GM12878 (cell line): ENCODE measurements around the gene RIPK3. TPM values are rescaled to one million over a fixed set of nuclear protein-coding genes. Genes with fewer than 3 reads are reported as not detected.

Experiments
- ATAC-seq: fragments of 200-7000 bp; cut with Tn5 transposase; 3 replicates; pipeline ENCODE4 v1.9.1; 2020; ENCODE audit warnings: mild to moderate bottlenecking, moderate library complexity
- BruUV-seq: library from RNA; stranded (reverse); fragments of 400-500 nt; replicated peaks from 2 replicates; lab custom pipeline; 2021; lab: Mats Ljungman, UMichigan
- CTCF ChIA-PET: fragments of 300-600 bp; sonication (Branson Sonifier 250); formaldehyde crosslinking; extraction: SDS; loops from one replicate; lab custom pipeline; 2021; ENCODE audit warnings: inconsistent platforms; lab: Yijun Ruan, JAX
- POLR2A ChIA-PET: fragments of 350-600 bp; formaldehyde crosslinking; extraction: SDS; loops from one replicate; lab custom pipeline; 2021; ENCODE audit warnings: inconsistent platforms; lab: Charles Lee
- RAD21 ChIA-PET: fragments of 300-600 bp; sonication (Branson Sonifier 250); formaldehyde crosslinking; loops from one replicate; lab custom pipeline; 2023; ENCODE audit warnings: antibody characterized with exemption; ENCODE audit not compliant: unreplicated experiment; lab: Charles Lee
- SMC1A ChIA-PET: fragments of 300-600 bp; sonication (Branson Sonifier 250); formaldehyde crosslinking; loops from one replicate; lab custom pipeline; 2023; ENCODE audit not compliant: unreplicated experiment, uncharacterized antibody; lab: Charles Lee
- DNase-seq: peaks from one replicate; pipeline ENCODE4 v3.0.0-alpha.2; 2011; ENCODE audit warnings: low read depth, low spot score
- FAIRE-seq: peaks from 3 replicates; lab custom pipeline; 2011; peaks lifted over from hg19 to GRCh38; lab: Jason Lieb, UNC
- H2AFZ ChIP-seq: 2 replicates; pipeline ENCODE4 v1.6.0; 2011; ENCODE audit warnings: low read depth, low read length, control low read depth; ENCODE audit not compliant: control insufficient read depth
- H3K27ac ChIP-seq: 2 replicates; pipeline ENCODE4 v1.5.1; 2011; ENCODE audit warnings: control low read depth; ENCODE audit not compliant: control insufficient read depth, insufficient read depth
- H3K27me3 ChIP-seq, 2 experiments: replicated peaks in 1 of 2; 2 replicates each; pipeline versions ENCODE4 v1.6.0 to v1.6.1; 2011; ENCODE audit warnings: low read length in 1 of 2; ENCODE audit not compliant: control insufficient read depth in 2 of 2, insufficient read depth in 2 of 2
- H3K36me3 ChIP-seq, 2 experiments: 2 replicates each; pipeline ENCODE4 v1.5.1; 2011; ENCODE audit warnings: low read length in 1 of 2; ENCODE audit not compliant: control insufficient read depth in 2 of 2, insufficient read depth in 2 of 2
- H3K4me1 ChIP-seq: 2 replicates; pipeline ENCODE4 v1.6.1; 2011; ENCODE audit warnings: mild to moderate bottlenecking, low read length, moderate library complexity, mixed read lengths; ENCODE audit not compliant: control insufficient read depth, insufficient read depth
- H3K4me2 ChIP-seq: 2 replicates; pipeline ENCODE4 v1.6.0; 2011; ENCODE audit warnings: control low read depth; ENCODE audit not compliant: control insufficient read depth, insufficient read depth
- H3K4me3 ChIP-seq: fragments of 200-600 bp; sonication (generic); 2 replicates; pipeline ENCODE4 v1.5.1; 2016
- H3K79me2 ChIP-seq: 2 replicates; pipeline ENCODE4 v1.6.0; 2011; ENCODE audit warnings: low read length; ENCODE audit not compliant: control insufficient read depth, insufficient read depth
- H3K9ac ChIP-seq: 2 replicates; pipeline ENCODE4 v1.8.0; 2011; ENCODE audit warnings: low read length, control low read depth, mixed read lengths; ENCODE audit not compliant: control insufficient read depth, insufficient read depth
- H3K9me3 ChIP-seq: replicated peaks from 3 replicates; pipeline ENCODE4 v1.5.1; 2011; ENCODE audit warnings: mild to moderate bottlenecking, low read length; ENCODE audit not compliant: control insufficient read depth, insufficient read depth
- H4K20me1 ChIP-seq: 2 replicates; pipeline ENCODE4 v1.6.0; 2011; ENCODE audit not compliant: control insufficient read depth, insufficient read depth
- CBX3 ChIP-seq: fragments of 200-600 bp; sonication (generic); IDR thresholded peaks from 2 replicates; pipeline ENCODE4 v1.6.1; 2016; ENCODE audit warnings: low read depth, borderline replicate concordance
- CHD2 ChIP-seq: IDR thresholded peaks from 2 replicates; pipeline ENCODE4 v1.6.1; 2011; ENCODE audit warnings: low read depth, low read length, improper control_type of control experiment, borderline replicate concordance
- FOXM1 ChIP-seq: IDR thresholded peaks from 2 replicates; pipeline ENCODE4 v1.6.1; 2012; ENCODE audit warnings: low read depth, mild to moderate bottlenecking, inconsistent platforms, low read length, moderate library complexity
- HDAC2 ChIP-seq: fragments of 200-600 bp; sonication (generic); IDR thresholded peaks from 2 replicates; pipeline ENCODE4 v1.6.1; 2017
- JUNB ChIP-seq: IDR thresholded peaks from 2 replicates; pipeline ENCODE4 v1.6.1; 2016; ENCODE audit warnings: antibody characterized with exemption, mild to moderate bottlenecking
- MYC ChIP-seq: IDR thresholded peaks from 2 replicates; pipeline ENCODE4 v1.6.1; 2011; ENCODE audit warnings: mild to moderate bottlenecking, low read length, moderate library complexity, inconsistent platforms; ENCODE audit not compliant: insufficient read depth, insufficient replicate concordance, insufficient read length, severe bottlenecking
- NR2C2 ChIP-seq: IDR thresholded peaks from 2 replicates; pipeline ENCODE4 v1.6.1; 2011; ENCODE audit warnings: borderline replicate concordance, low read depth; ENCODE audit not compliant: control insufficient read depth, insufficient read length
- POLR2AphosphoS5 ChIP-seq: IDR thresholded peaks from 2 replicates; pipeline ENCODE4 v1.6.1; 2011; ENCODE audit warnings: mild to moderate bottlenecking, low read length, inconsistent platforms
- RBBP5 ChIP-seq: fragments of 200-600 bp; sonication (generic); conservative IDR thresholded peaks from 2 replicates; pipeline ENCODE4 v1.6.1; 2016
- SMC3 ChIP-seq: IDR thresholded peaks from 2 replicates; pipeline ENCODE4 v1.6.1; 2011; ENCODE audit warnings: low read length, improper control_type of control experiment, borderline replicate concordance
- SRF ChIP-seq, 2 experiments: IDR thresholded peaks; 2 replicates each; pipeline ENCODE4 v1.6.1; 2011; ENCODE audit warnings: low read depth in 2 of 2, low read length in 2 of 2, mild to moderate bottlenecking in 1 of 2, moderate library complexity in 1 of 2
- WGBS: methylation state at CpG from one replicate; pipeline ENCODE4 v1.1.6; 2016; ENCODE audit warnings: low lambda C conversion rate; ENCODE audit not compliant: insufficient replicate concordance, insufficient coverage; ENCODE audit errors: missing lambda C conversion rate; 5-methylcytosine and 5-hydroxymethylcytosine counted together
- in situ Hi-C: fragments of 300-500 bp; cut with MboI; formaldehyde crosslinking; loops from 9 replicates; pipeline ENCODE4 v1.14.3; 2018; ENCODE audit warnings: mixed read lengths
- intact Hi-C: fragments of 100-400 bp; cut with micrococcal nuclease; formaldehyde crosslinking; loops from one replicate; pipeline ENCODE4 v1.14.2; 2022; ENCODE audit not compliant: unreplicated experiment
- polyA plus RNA-seq, 11 experiments: library from polyadenylated mRNA; depleted of rRNA in 4 of 11; unstranded in 6 of 11; stranded (reverse) in 5 of 11; fragments of >200 nt; fragmentation: Nextera tagmentation in 4 of 11; fragmentation: Illumina TruSeq in 1 of 11; extraction: Ambion mirVana in 4 of 11; extraction: Trizol in 1 of 11; gene quantifications; 1 replicate in 1 of 11; 2 replicates in 10 of 11; pipeline versions ENCODE4 v1.2.1 to v1.2.3, GENCODE V29; 2011 to 2016; ENCODE audit warnings: inconsistent platforms in 2 of 11, missing spikeins in 2 of 11, low read depth in 1 of 11
- total RNA-seq, 4 experiments: library from RNA; depleted of rRNA in 3 of 4; stranded (reverse); fragments of >200 nt in 3 of 4; fragmentation: Illumina TruSeq in 1 of 4; extraction: Trizol in 1 of 4; gene quantifications; 2 replicates each; pipeline versions ENCODE4 v1.2.1 to v1.2.3, GENCODE V29; 2013 to 2021
- TF ChIP-seq, protein P1 (sequence below): fragments of 450-650 bp; IDR thresholded peaks from 2 replicates; pipeline ENCODE4 v1.6.1; 2017; ENCODE audit warnings: mild to moderate bottlenecking
- TF ChIP-seq, protein P2 (sequence below): IDR thresholded peaks from 2 replicates; pipeline ENCODE4 v1.6.1; 2012; ENCODE audit warnings: low read length, inconsistent platforms

The RIPK3 gene
- total and polyA plus RNA-seq, 10 of the 15 experiments (the other 5 are each of a cell fraction or from before 2014, with no cell fraction given): 2.0 to 13.6 (median 8.1) TPM

DNA sequence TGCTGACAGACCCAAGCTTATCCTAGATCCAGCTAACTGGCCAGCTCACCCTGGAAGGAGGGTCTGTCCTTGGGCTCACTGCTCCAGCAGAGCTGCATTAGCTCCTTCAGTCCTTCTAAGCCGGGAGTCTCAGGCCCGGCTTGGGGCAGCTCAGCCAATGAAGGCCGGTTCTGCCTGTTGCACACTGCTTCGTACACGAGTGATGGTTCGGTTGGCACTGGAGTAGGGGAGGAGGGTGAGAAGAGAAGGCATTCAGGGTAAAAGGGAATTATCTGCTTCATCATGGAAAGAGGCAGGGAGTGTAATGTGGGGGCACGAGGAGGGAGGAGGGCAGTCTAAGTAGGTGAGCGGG, 2.0 kb downstream of the RIPK3 start:
- POLR2A ChIA-PET: interaction anchor here (1.9 kb wide), 1 partner anchor 24 kb away, joined by 5 read pairs; no protein-coding TSS in a partner anchor
- intact Hi-C loops (no loop called here), in situ Hi-C loops (no loop called here)
- peaks cover 18% of the 10 kb centered on the region for H3K4me1 ChIP-seq
- H3K4me2 ChIP-seq: no peak overlapping the region
- no peak for TF ChIP-seq POLR2AphosphoS5
- H4K20me1 ChIP-seq: no peaks in the 10 kb centered on the region
- H2AFZ ChIP-seq: no peak overlapping the region
- FAIRE-seq (no peak), ATAC-seq (no peak), DNase-seq (no peak)
- BruUV-seq: no TSS peak
- H3K36me3 ChIP-seq: no peaks in the 10 kb centered on the region; a peak in 1 of 4 replicates
- peaks cover under 1 to 12% of the 10 kb centered on the region in 2 experiments; a peak in 3 of 4 replicates for H3K27me3 ChIP-seq
- SMC1A ChIA-PET: interaction anchor here (1.2 to 7.7 kb wide), 3 partner anchors 10 to 96 kb away, joined by 3 to 73 read pairs (median 8); partner anchors contain the start of gene KHNYN
- CTCF ChIA-PET: interaction anchor here (1.5 to 16.6 kb wide), 4 partner anchors 28 to 102 kb away, joined by 3 to 452 read pairs (median 116); partner anchors contain the start of genes CBLN3, KHNYN and SDR39U1
- no peak overlapping the region for H3K9ac ChIP-seq
- WGBS: 74% methylated on average over 8 of the region's 8 CpGs
- no peak overlapping the region for H3K27ac ChIP-seq
- RAD21 ChIA-PET: interaction anchor here (5.7 kb wide), 1 partner anchor 93 kb away, joined by 45 read pairs; the partner anchor contains the start of genes CBLN3 and KHNYN
- no peaks in the 10 kb centered on the region for H3K79me2 ChIP-seq
- H3K9me3 ChIP-seq: no peaks in the 10 kb centered on the region
- H3K4me3 ChIP-seq: no peak overlapping the region

GRCh38 chr14:24337144-24337823, 2.5 kb downstream of the RIPK3 start:
- TSS peak; percentile 59 for BruUV-seq
- no peaks in the 10 kb centered on the region for H3K9me3 ChIP-seq
- H2AFZ ChIP-seq: no peak overlapping the region
- ChIA-PET SMC1A (interaction anchor here (0.7 to 7.7 kb wide), 5 partner anchors 10 to 96 kb away, joined by 3 to 73 read pairs (median 4); partner anchors contain the start of gene KHNYN), CTCF (interaction anchor here (0.7 to 16.6 kb wide), 7 partner anchors 9 to 102 kb away, joined by 3 to 452 read pairs (median 8); partner anchors contain the start of genes CBLN3, KHNYN and SDR39U1), POLR2A (interaction anchor here (1.9 kb wide), 1 partner anchor 25 kb away, joined by 5 read pairs; no protein-coding TSS in a partner anchor), RAD21 (interaction anchor here (1.7 to 5.7 kb wide), 2 partner anchors 94 kb away, joined by 7 to 45 read pairs; partner anchors contain the start of genes CBLN3 and KHNYN)
- no peak for DNase-seq
- no peak overlapping the region for H3K4me3 ChIP-seq
- WGBS: 63% methylated on average over 7 of the region's 7 CpGs
- H3K4me1 ChIP-seq: peaks cover 23% of the 10 kb centered on the region
- no peak overlapping the region for H3K9ac ChIP-seq
- no peak for ATAC-seq
- no peaks in the 10 kb centered on the region for H4K20me1 ChIP-seq
- no peak for FAIRE-seq
- no peak overlapping the region for H3K4me2 ChIP-seq
- no peaks in the 10 kb centered on the region for H3K79me2 ChIP-seq
- H3K36me3 ChIP-seq: no peaks in the 10 kb centered on the region; a peak in 1 of 4 replicates
- intact Hi-C loops (no loop called here), in situ Hi-C loops (no loop called here)
- no peak overlapping the region for H3K27ac ChIP-seq
- H3K27me3 ChIP-seq: peaks cover 2 to 12% of the 10 kb centered on the region in 2 experiments; a peak in 3 of 4 replicates
- TF ChIP-seq HDAC2: no peak
- TF ChIP-seq SRF (IDR thresholded peaks at IDR 0.05; ENCODE audit: low read depth in 2 of 2, low read length in 2 of 2): no peak
- TF ChIP-seq NR2C2: no peak
- no peak for TF ChIP-seq JUNB
- no peak for TF ChIP-seq SMC3
- no peak for TF ChIP-seq FOXM1
- no peak for TF ChIP-seq CHD2
- no peak for TF ChIP-seq MYC
- TF ChIP-seq, protein P1, sequence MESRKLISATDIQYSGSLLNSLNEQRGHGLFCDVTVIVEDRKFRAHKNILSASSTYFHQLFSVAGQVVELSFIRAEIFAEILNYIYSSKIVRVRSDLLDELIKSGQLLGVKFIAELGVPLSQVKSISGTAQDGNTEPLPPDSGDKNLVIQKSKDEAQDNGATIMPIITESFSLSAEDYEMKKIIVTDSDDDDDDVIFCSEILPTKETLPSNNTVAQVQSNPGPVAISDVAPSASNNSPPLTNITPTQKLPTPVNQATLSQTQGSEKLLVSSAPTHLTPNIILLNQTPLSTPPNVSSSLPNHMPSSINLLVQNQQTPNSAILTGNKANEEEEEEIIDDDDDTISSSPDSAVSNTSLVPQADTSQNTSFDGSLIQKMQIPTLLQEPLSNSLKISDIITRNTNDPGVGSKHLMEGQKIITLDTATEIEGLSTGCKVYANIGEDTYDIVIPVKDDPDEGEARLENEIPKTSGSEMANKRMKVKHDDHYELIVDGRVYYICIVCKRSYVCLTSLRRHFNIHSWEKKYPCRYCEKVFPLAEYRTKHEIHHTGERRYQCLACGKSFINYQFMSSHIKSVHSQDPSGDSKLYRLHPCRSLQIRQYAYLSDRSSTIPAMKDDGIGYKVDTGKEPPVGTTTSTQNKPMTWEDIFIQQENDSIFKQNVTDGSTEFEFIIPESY: no peak
- TF ChIP-seq, protein P2, sequence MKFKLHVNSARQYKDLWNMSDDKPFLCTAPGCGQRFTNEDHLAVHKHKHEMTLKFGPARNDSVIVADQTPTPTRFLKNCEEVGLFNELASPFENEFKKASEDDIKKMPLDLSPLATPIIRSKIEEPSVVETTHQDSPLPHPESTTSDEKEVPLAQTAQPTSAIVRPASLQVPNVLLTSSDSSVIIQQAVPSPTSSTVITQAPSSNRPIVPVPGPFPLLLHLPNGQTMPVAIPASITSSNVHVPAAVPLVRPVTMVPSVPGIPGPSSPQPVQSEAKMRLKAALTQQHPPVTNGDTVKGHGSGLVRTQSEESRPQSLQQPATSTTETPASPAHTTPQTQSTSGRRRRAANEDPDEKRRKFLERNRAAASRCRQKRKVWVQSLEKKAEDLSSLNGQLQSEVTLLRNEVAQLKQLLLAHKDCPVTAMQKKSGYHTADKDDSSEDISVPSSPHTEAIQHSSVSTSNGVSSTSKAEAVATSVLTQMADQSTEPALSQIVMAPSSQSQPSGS: no peak
- TF ChIP-seq CBX3: no peak
- TF ChIP-seq RBBP5: no peak
